ENCODE measurements around the gene OR2T6.

GRCh38 chr1:248404024-248404423 is 28.5 kb downstream of the OR2T6 start:
- no peak for TF ChIP-seq CTCF (IDR thresholded peaks at IDR 0.05)
- no peak for TF ChIP-seq POLR2A (IDR thresholded peaks at IDR 0.05)
- no peak for TF ChIP-seq POLR2AphosphoS5 (IDR thresholded peaks at IDR 0.05)

Data from stomach (tissue), 4 donors.